HTERT RPE-1 (cell line): Measurements from ENCODE around the gene CD36.

ENCODE experiments used
- in situ Hi-C: fragments of 300-500 bp; cut with MboI; formaldehyde crosslinking; loops from 4 replicates; pipeline ENCODE4 v1.14.3; 2020; ENCODE audit warnings: low sequenced_read_pairs

The CD36 gene

GRCh38 chr7:80637911-80638765 lies at the start of gene CD36:
Gene CD36 (plus strand): TSS chr7:80638642. CDS start chr7:80646741, 8,099 bp downstream.
- in situ Hi-C loops: no loop called here

- in situ Hi-C loops: no loop called here
These were observed 48.8 kb upstream of the CD36 start for GRCh38 chr7:80589631-80590030.

GRCh38 chr7:80591654-80592053 lies 46.8 kb upstream of the CD36 start:
- in situ Hi-C loops: no loop called here

GRCh38 chr7:80593869-80594586 lies 44.4 kb upstream of the CD36 start:
- in situ Hi-C loops: no loop called here

GRCh38 chr7:80596933-80597517 lies 41.4 kb upstream of the CD36 start:
- in situ Hi-C loops: no loop called here

- in situ Hi-C loops: no loop called here
These were observed 40.6 kb upstream of the CD36 start for GRCh38 chr7:80597875-80598274.

GRCh38 chr7:80600046-80600445 lies 38.4 kb upstream of the CD36 start:
- in situ Hi-C loops: no loop called here

- in situ Hi-C loops: no loop called here
These were observed 36.4 kb upstream of the CD36 start for GRCh38 chr7:80601999-80602398.

GRCh38 chr7:80603940-80604339 lies 34.5 kb upstream of the CD36 start:
- in situ Hi-C loops: no loop called here

- in situ Hi-C loops: no loop called here
These were observed 34.0 kb upstream of the CD36 start for GRCh38 chr7:80604436-80604835.

GRCh38 chr7:80607136-80607535 lies 31.3 kb upstream of the CD36 start:
- in situ Hi-C loops: no loop called here

- in situ Hi-C loops: no loop called here
These were observed 30.1 kb upstream of the CD36 start for GRCh38 chr7:80608336-80608735.

- in situ Hi-C loops: no loop called here
These were observed 28.7 kb upstream of the CD36 start for GRCh38 chr7:80609751-80610150.

- in situ Hi-C loops: no loop called here
These were observed 27.1 kb upstream of the CD36 start for GRCh38 chr7:80611353-80611752.

- in situ Hi-C loops: no loop called here
These were observed 26.7 kb upstream of the CD36 start for GRCh38 chr7:80611779-80612178.

- in situ Hi-C loops: no loop called here
These were observed 25.6 kb upstream of the CD36 start for GRCh38 chr7:80612880-80613279.

- in situ Hi-C loops: no loop called here
These were observed 24.9 kb upstream of the CD36 start for GRCh38 chr7:80613519-80613918.

- in situ Hi-C loops: no loop called here
These were observed 23.6 kb upstream of the CD36 start for GRCh38 chr7:80614851-80615271.

GRCh38 chr7:80618096-80618495 lies 20.3 kb upstream of the CD36 start:
- in situ Hi-C loops: no loop called here

- in situ Hi-C loops: no loop called here
These were observed 18.7 kb upstream of the CD36 start for GRCh38 chr7:80619741-80620140.

GRCh38 chr7:80622541-80622940 lies 15.9 kb upstream of the CD36 start:
- in situ Hi-C loops: no loop called here
